Naive thymus-derived CD4-positive, alpha-beta T cell (primary cell): Measurements from ENCODE around the gene CNTLN. TPM values are rescaled to one million over a fixed set of nuclear protein-coding genes. Genes with fewer than 3 reads are reported as not detected.

Source experiments
- ATAC-seq: fragments of 150-1000 bp; cut with Tn5 transposase; 2 replicates; pipeline ENCODE4 v1.10.0; 2021; ENCODE audit warnings: mild to moderate bottlenecking, moderate library complexity
- CTCF ChIA-PET: fragments of 350-600 bp; sonication (Branson Sonifier 250); formaldehyde crosslinking; loops from one replicate; lab custom pipeline; 2021; ENCODE audit warnings: antibody characterized with exemption; lab: Charles Lee
- POLR2A ChIA-PET: fragments of 350-600 bp; sonication (Branson Sonifier 250); formaldehyde crosslinking; loops from one replicate; lab custom pipeline; 2021; ENCODE audit warnings: antibody characterized with exemption, inconsistent platforms; lab: Charles Lee
- DNase-seq, 9 donors: peaks; one replicate each; pipeline versions ENCODE4 v3.0.0 to v3.0.0-alpha.2; 2020 to 2022; ENCODE audit warnings: mixed read lengths in 1 of 9
- H3K27ac ChIP-seq: one replicate; pipeline ENCODE4 v1.7.0; 2013; ENCODE audit warnings: mild to moderate bottlenecking, low read depth, low read length, moderate library complexity
- H3K27me3 ChIP-seq, 2 donors: one replicate each; pipeline ENCODE4 v1.7.0; 2013; ENCODE audit warnings: low read length in 2 of 2, mild to moderate bottlenecking in 2 of 2, moderate library complexity in 2 of 2; ENCODE audit not compliant: control insufficient read depth in 2 of 2, insufficient read depth in 2 of 2
- H3K36me3 ChIP-seq, 3 experiments: 1 replicate in 2 of 3; 2 replicates in 1 of 3; pipeline ENCODE4 v1.7.0; 2013; ENCODE audit warnings: low read length in 3 of 3, mild to moderate bottlenecking in 3 of 3, moderate library complexity in 1 of 3; ENCODE audit not compliant: insufficient read depth in 3 of 3, control insufficient read depth in 2 of 3
- H3K4me1 ChIP-seq, 2 donors: one replicate each; pipeline ENCODE4 v1.7.0; 2013; ENCODE audit warnings: low read length in 2 of 2, mild to moderate bottlenecking in 2 of 2, moderate library complexity in 1 of 2; ENCODE audit not compliant: control insufficient read depth in 2 of 2, insufficient read depth in 2 of 2
- H3K4me3 ChIP-seq: 2 replicates; pipeline ENCODE4 v1.7.0; 2013; ENCODE audit warnings: mild to moderate bottlenecking, low read length
- H3K9me3 ChIP-seq, 3 experiments: 1 replicate in 2 of 3; 2 replicates in 1 of 3; pipeline ENCODE4 v1.7.0; 2013; ENCODE audit warnings: low read length in 3 of 3; ENCODE audit not compliant: control insufficient read depth in 2 of 3
- H3K27ac Mint-ChIP-seq, 9 donors: one replicate each; pipeline ENCODE4 v1.8.0; 2020 to 2022; ENCODE audit warnings: mixed read lengths in 9 of 9, mild to moderate bottlenecking in 8 of 9, moderate library complexity in 5 of 9, inconsistent platforms in 2 of 9
- H3K27me3 Mint-ChIP-seq, 5 donors: one replicate each; pipeline ENCODE4 v1.8.0; 2021 to 2022; ENCODE audit warnings: mixed read lengths in 5 of 5, mild to moderate bottlenecking in 1 of 5
- H3K36me3 Mint-ChIP-seq, 5 donors: one replicate each; pipeline ENCODE4 v1.8.0; 2020 to 2022; ENCODE audit warnings: mixed read lengths in 5 of 5, mild to moderate bottlenecking in 3 of 5, inconsistent platforms in 1 of 5
- H3K4me1 Mint-ChIP-seq, 7 donors: one replicate each; pipeline ENCODE4 v1.8.0; 2020 to 2022; ENCODE audit warnings: mixed read lengths in 7 of 7, mild to moderate bottlenecking in 3 of 7, inconsistent platforms in 1 of 7
- H3K4me3 Mint-ChIP-seq, 10 donors: one replicate each; pipeline ENCODE4 v1.8.0; 2020 to 2022; ENCODE audit warnings: mild to moderate bottlenecking in 10 of 10, mixed read lengths in 10 of 10, moderate library complexity in 6 of 10, inconsistent platforms in 2 of 10
- H3K9me3 Mint-ChIP-seq, 11 donors: one replicate each; pipeline ENCODE4 v1.8.0; 2020 to 2022; ENCODE audit warnings: mixed read lengths in 11 of 11, mild to moderate bottlenecking in 4 of 11, inconsistent platforms in 1 of 11, moderate library complexity in 1 of 11
- intact Hi-C, 2 donors: fragments of 100-400 bp; cut with micrococcal nuclease; formaldehyde crosslinking; loops; one replicate each; pipeline ENCODE4 v1.15.1; 2023
- polyA plus RNA-seq, 2 donors: library from polyadenylated mRNA; unstranded; fragments of 300-500 nt; fragmentation: Illumina TruSeq; gene quantifications; one replicate each; pipeline ENCODE4 v1.2.3, GENCODE V29; 2021
- total RNA-seq, 6 experiments: library from RNA in 5 of 6; stranded (reverse) in 5 of 6; gene quantifications; 1 replicate in 5 of 6; 2 replicates in 1 of 6; pipeline ENCODE4 v1.2.3 and lab custom pipeline; 2021 to 2026

The CNTLN gene
- total and polyA plus RNA-seq, 7 experiments from 2014 or later, result 0.21 to 2.7 (median 1.0) TPM; not detected in 3

DNA sequence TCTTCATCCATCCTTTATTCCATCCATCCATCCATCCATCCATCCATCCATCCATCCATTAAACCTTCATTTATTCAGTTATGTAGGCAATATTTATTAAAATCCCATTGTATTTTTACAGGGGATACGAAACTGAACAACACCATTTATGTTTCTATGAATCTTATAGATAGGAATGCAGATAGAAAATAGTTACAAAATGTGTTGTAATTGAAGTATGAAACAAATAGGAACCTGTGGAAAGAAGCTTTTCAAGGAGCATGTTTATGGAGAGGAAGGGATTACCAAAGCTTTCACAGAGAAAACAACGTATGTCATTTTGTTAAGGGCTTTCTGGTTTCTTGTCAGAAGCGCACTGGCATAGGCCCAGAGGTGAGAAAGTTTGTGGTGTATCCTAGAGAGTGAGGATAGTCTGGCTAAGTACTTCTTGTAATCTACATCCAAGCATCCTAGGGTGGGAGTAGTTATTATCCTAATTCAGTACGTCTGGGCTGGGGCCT, 184.0 kb downstream of the CNTLN start:
- no peak overlapping the region for H3K4me3 Mint-ChIP-seq
- H3K9me3 Mint-ChIP-seq, result peaks cover 0 to 8% (median 0%) of the 10 kb centered on the region in 11 donors
- no peaks in the 10 kb centered on the region for H3K27me3 Mint-ChIP-seq
- Histone ChIP-seq H3K4me3 (no peak overlapping the region), H3K27ac (no peak overlapping the region), H3K9me3 (no peaks in the 10 kb centered on the region), H3K36me3 (no peaks in the 10 kb centered on the region), H3K27me3 (no peaks in the 10 kb centered on the region), H3K4me1 (no peaks in the 10 kb centered on the region)
- no peaks in the 10 kb centered on the region for H3K4me1 Mint-ChIP-seq
- POLR2A ChIA-PET, result no interaction called here
- CTCF ChIA-PET, result no interaction called here
- H3K27ac Mint-ChIP-seq, result no peak overlapping the region
- intact Hi-C loops, result no loop called here
- H3K36me3 Mint-ChIP-seq, result no peaks in the 10 kb centered on the region
- DNase-seq (no peak), ATAC-seq (no peak)

DNA sequence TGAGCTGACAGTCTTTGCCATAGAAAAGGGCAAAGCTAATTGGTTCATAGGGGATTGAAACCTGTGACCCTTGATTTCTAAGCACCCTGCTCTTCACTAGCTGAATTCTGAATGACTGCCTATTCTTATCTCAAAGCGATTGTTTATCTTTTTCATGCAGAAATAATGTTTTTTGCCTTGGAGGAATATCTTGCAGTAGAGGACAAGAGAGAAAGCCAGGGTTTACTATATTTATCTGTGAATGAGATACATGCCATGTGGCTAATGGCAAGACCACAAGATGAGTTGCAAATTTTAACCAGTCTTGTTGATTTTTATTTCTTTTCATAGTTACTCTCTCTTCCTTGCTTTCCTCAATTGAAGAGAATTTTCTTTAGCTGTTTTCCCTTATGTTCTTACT, 185.0 kb downstream of the CNTLN start:
- Histone ChIP-seq H3K4me3 (no peak overlapping the region), H3K4me1 (no peaks in the 10 kb centered on the region), H3K9me3 (no peaks in the 10 kb centered on the region), H3K27me3 (no peaks in the 10 kb centered on the region), H3K27ac (no peak overlapping the region), H3K36me3 (no peaks in the 10 kb centered on the region)
- H3K27ac Mint-ChIP-seq, result no peak overlapping the region
- ATAC-seq (no peak), DNase-seq (no peak)
- no peaks in the 10 kb centered on the region for H3K27me3 Mint-ChIP-seq
- ChIA-PET CTCF (no interaction called here), POLR2A (no interaction called here)
- no peak overlapping the region for H3K4me3 Mint-ChIP-seq
- intact Hi-C loops, result no loop called here
- peaks cover 0 to 4% (median 0%) of the 10 kb centered on the region in 11 donors for H3K9me3 Mint-ChIP-seq
- H3K36me3 Mint-ChIP-seq, result no peaks in the 10 kb centered on the region
- H3K4me1 Mint-ChIP-seq, result no peaks in the 10 kb centered on the region

DNA sequence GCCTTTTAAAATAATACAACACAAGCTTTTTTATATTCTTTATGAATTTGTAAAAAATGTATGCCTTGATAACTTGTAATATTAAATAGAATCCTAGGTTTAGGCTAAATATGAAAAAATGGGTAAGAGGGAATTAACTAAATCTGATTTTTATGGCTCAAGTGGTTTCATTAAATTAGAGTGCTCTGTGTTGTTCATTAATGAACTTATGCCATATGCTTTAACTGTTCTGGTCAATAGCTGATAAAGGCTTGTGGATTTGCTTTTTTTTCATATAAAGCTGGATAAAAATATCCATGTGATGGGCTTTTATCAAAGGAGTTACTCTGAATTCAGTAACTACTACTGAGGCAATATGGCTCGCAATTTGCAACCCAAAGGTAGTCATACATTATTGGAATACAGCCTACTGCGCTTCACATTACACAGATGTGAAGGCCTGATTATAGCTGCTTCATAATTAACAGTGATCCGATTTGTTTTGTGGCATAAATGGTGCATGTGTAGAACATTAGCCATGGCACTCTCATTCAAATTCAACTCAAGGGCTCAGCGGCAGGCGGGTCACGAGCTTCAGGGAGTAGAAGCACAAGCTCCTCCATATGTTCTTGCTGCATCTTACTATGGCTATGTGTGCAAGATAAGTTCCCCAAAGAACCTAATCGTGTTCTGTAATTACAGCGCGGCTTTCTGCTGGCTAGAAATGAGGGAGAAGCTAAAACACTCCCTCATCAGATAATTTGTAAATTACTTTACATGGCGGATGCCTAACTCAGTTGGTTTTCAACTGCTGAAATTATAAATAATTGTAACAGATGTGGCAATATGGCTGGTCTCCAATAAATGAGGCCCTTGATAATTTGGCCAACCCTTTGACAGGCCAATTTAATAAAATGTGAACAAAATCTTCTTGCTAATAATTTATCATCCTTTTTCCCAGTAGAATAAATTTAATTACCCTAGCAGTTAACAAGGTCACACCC, 188.3 kb downstream of the CNTLN start:
- Mint-ChIP-seq H3K27me3 (no peaks in the 10 kb centered on the region), H3K4me1 (no peaks in the 10 kb centered on the region), H3K36me3 (no peaks in the 10 kb centered on the region), H3K9me3 (peaks cover 0 to 2% (median 0%) of the 10 kb centered on the region in 11 donors), H3K4me3 (no peak overlapping the region), H3K27ac (no peak overlapping the region)
- ATAC-seq (no peak), DNase-seq (no peak)
- no peak overlapping the region for H3K4me3 ChIP-seq
- intact Hi-C loops, result no loop called here
- H3K27ac ChIP-seq, result no peak overlapping the region
- H3K9me3 ChIP-seq, result no peaks in the 10 kb centered on the region
- ChIA-PET CTCF (no interaction called here), POLR2A (no interaction called here)
- H3K36me3 ChIP-seq, result no peaks in the 10 kb centered on the region
- no peaks in the 10 kb centered on the region for H3K27me3 ChIP-seq
- no peaks in the 10 kb centered on the region for H3K4me1 ChIP-seq

DNA sequence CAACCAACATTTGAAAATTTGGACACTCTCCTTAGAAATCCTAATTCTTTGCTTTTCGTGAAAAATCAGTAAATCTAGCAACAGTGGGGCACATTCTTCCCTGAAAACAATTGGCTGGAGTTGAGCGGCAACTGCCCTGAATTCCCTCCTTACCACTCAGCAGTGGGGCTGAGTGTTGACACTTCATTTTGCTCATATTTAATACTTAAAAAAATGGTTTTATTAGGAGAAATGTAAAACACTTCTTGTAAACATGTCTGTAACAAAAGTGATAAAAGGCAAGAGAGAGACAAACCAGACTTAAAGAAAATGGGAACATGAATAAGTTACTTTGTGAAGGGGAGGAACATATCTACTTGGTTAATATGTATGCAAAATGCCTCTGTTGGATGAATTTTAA, 193.5 kb downstream of the CNTLN start:
- Histone ChIP-seq H3K4me1 (no peaks in the 10 kb centered on the region), H3K36me3 (no peaks in the 10 kb centered on the region), H3K27ac (no peak overlapping the region), H3K4me3 (no peak overlapping the region), H3K9me3 (no peaks in the 10 kb centered on the region), H3K27me3 (no peaks in the 10 kb centered on the region)
- ChIA-PET POLR2A (no interaction called here), CTCF (no interaction called here)
- Mint-ChIP-seq H3K9me3 (peaks cover 0 to 2% (median 0%) of the 10 kb centered on the region in 11 donors), H3K4me3 (no peak overlapping the region), H3K27me3 (no peaks in the 10 kb centered on the region), H3K4me1 (no peaks in the 10 kb centered on the region), H3K27ac (no peak overlapping the region), H3K36me3 (no peaks in the 10 kb centered on the region)
- no peak for ATAC-seq
- no peak for DNase-seq
- intact Hi-C loops, result no loop called here

DNA sequence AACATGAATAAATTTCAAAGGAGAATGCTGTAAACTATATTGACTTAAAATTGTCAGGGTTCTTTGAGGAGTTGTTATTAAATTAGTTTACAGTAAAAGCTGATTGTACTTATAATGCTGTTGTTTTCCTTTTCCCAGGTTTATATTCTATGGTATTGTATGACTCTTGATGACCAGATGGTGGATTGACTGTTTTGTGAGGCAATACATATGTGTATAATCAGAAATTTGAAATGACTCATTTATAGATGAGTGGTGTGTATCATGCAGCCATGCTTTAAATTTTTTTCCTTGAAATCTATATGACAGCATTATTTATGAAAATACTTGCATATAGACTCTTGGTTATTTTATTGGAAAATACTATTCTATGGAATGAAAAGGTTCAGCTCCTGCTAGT, 195.3 kb downstream of the CNTLN start:
- no peaks in the 10 kb centered on the region for H3K4me1 ChIP-seq
- H3K36me3 Mint-ChIP-seq, result no peaks in the 10 kb centered on the region

DNA sequence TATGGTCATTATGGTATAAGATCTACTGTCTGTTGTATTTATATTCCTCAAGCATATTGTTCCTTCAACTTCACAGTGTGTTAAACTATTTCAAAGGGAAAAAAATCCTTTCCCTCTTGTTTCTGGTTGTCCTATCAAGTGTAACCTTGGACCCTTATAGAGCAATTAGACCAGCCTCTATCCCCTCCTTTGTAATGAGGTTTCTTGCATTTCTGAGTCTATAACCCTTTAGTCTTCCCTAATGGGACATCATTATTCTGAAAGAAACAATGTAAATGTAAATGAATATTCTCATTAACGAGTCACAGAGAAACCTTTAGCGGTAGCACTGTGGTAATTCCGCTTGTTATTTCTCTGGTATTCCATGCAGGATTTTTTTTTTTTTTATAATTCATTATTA, 197.3 kb downstream of the CNTLN start:
- no peak for ATAC-seq
- no peak overlapping the region for H3K4me3 ChIP-seq
- intact Hi-C loops, result no loop called here
- H3K27me3 ChIP-seq, result no peaks in the 10 kb centered on the region
- Mint-ChIP-seq H3K4me3 (no peak overlapping the region), H3K36me3 (no peaks in the 10 kb centered on the region), H3K9me3 (peaks cover 0 to 2% (median 0%) of the 10 kb centered on the region in 11 donors), H3K27me3 (no peaks in the 10 kb centered on the region), H3K4me1 (no peaks in the 10 kb centered on the region), H3K27ac (no peak overlapping the region)
- H3K4me1 ChIP-seq, result no peaks in the 10 kb centered on the region
- DNase-seq, result no peak
- H3K36me3 ChIP-seq, result no peaks in the 10 kb centered on the region
- no peak overlapping the region for H3K27ac ChIP-seq
- ChIA-PET POLR2A (no interaction called here), CTCF (no interaction called here)
- no peaks in the 10 kb centered on the region for H3K9me3 ChIP-seq

More for the DNA sequence above, 195.3 kb downstream of the CNTLN start:
- intact Hi-C loops, result no loop called here
- Mint-ChIP-seq H3K4me3 (no peak overlapping the region), H3K27me3 (no peaks in the 10 kb centered on the region), H3K9me3 (peaks cover 0 to 2% (median 0%) of the 10 kb centered on the region in 11 donors), H3K27ac (no peak overlapping the region), H3K4me1 (no peaks in the 10 kb centered on the region)
- ChIA-PET POLR2A (no interaction called here), CTCF (no interaction called here)
- H3K4me3 ChIP-seq, result no peak overlapping the region
- H3K36me3 ChIP-seq, result no peaks in the 10 kb centered on the region
- no peaks in the 10 kb centered on the region for H3K27me3 ChIP-seq
- no peak overlapping the region for H3K27ac ChIP-seq
- DNase-seq (no peak), ATAC-seq (no peak)
- no peaks in the 10 kb centered on the region for H3K9me3 ChIP-seq

DNA sequence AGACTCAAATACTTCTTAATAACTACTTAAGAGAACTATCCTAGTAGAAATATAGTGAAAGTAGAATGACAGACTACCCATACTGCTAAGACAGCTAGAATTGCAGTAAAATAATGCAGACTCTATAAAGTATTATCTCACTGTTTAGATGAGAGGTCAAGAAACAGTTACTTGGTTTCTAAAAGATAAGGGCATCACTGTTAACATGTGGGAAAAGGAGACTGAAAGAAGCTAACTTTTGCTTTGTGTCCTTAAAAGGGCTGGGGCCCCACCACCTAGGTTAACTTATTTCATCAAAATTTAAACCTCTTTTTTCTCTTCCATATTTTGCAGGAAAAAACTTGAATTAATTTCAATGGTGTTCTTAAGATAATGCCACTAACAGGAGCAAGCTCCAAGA, 204.3 kb downstream of the CNTLN start:
- POLR2A ChIA-PET, result no interaction called here
- Mint-ChIP-seq H3K36me3 (no peaks in the 10 kb centered on the region), H3K27ac (no peak overlapping the region), H3K9me3 (peaks cover 0 to 4% (median 0%) of the 10 kb centered on the region in 11 donors), H3K4me1 (no peaks in the 10 kb centered on the region), H3K27me3 (no peaks in the 10 kb centered on the region), H3K4me3 (no peak overlapping the region)
- Histone ChIP-seq H3K4me1 (no peaks in the 10 kb centered on the region), H3K27me3 (no peaks in the 10 kb centered on the region), H3K27ac (no peak overlapping the region), H3K36me3 (no peaks in the 10 kb centered on the region), H3K9me3 (no peaks in the 10 kb centered on the region), H3K4me3 (no peak overlapping the region)
- intact Hi-C loops, result no loop called here
- CTCF ChIA-PET, result no interaction called here
- no peak for DNase-seq
- no peak for ATAC-seq
